Mucosa of descending colon (tissue), 3 donors: ENCODE data around the gene NGFR. TPM values are rescaled to one million over a fixed set of nuclear protein-coding genes. Genes with fewer than 3 reads are reported as not detected.

Source experiments
- ATAC-seq: fragments of 200-7000 bp; cut with Tn5 transposase; one replicate; pipeline ENCODE4 v1.9.1; 2020; ENCODE audit warnings: mild to moderate bottlenecking, moderate library complexity
- DNase-seq, 3 donors: peaks; one replicate each; pipeline ENCODE4 v3.0.0-alpha.2; 2020
- H3K36me3 ChIP-seq: fragments of 200-600 bp; one replicate; pipeline ENCODE4 v1.8.0; 2021; ENCODE audit warnings: low read depth, mild to moderate bottlenecking
- H3K4me1 ChIP-seq: fragments of 200-600 bp; one replicate; pipeline ENCODE4 v1.8.0; 2021; ENCODE audit warnings: low read depth, mild to moderate bottlenecking
- H3K4me3 ChIP-seq: fragments of 200-600 bp; one replicate; pipeline ENCODE4 v1.8.0; 2021; ENCODE audit warnings: mild to moderate bottlenecking
- H3K9me3 ChIP-seq: fragments of 200-600 bp; one replicate; pipeline ENCODE4 v1.8.0; 2021; ENCODE audit warnings: mild to moderate bottlenecking
- CTCF ChIP-seq: fragments of 200-600 bp; IDR thresholded peaks from one replicate; pipeline ENCODE4 v1.8.0; 2022; ENCODE audit warnings: antibody characterized with exemption, mild to moderate bottlenecking
- intact Hi-C, 2 donors: fragments of 100-400 bp; cut with DNase I in 1 of 2; cut with micrococcal nuclease in 1 of 2; formaldehyde crosslinking; loops; one replicate each; pipeline versions ENCODE4 v1.11.0 to v1.11.1; 2022; cut with DNase I, micrococcal nuclease
- total RNA-seq, 3 donors: library from RNA; stranded (reverse); fragmentation: NEBNext Ultra II Directional in 2 of 3; extraction: Animal tissue kit (Norgen Biotek cat#: 25700) in 2 of 3; gene quantifications; one replicate each; pipeline versions ENCODE4 v1.2.1 to v1.2.4, GENCODE V29; 2021 to 2023
- donor health status: DM: no; HTN: no; CAD: no; lungs with moderate emphysema.
- donor health status: DM: no; HTN: no; CAD: no.
- donor health status: DM: no; HTN: yes; CAD: no.

Gene NGFR
- total RNA-seq, 3 donors from 2014 or later = 1.0 to 11.9 (median 2.0) TPM

- intact Hi-C loops = no loop called here
- no peaks in the 10 kb centered on the region for H3K4me1 ChIP-seq
- H3K4me3 ChIP-seq = no peak overlapping the region
- ATAC-seq (no peak), DNase-seq (no peak)
- TF ChIP-seq CTCF = no peak
- no peaks in the 10 kb centered on the region for H3K36me3 ChIP-seq
- H3K9me3 ChIP-seq = no peaks in the 10 kb centered on the region
Measured at GRCh38 chr17:49530118-49530517, 35.0 kb downstream of the NGFR start.

GRCh38 chr17:49543860-49544259 is 48.8 kb downstream of the NGFR start:
- no peaks in the 10 kb centered on the region for H3K9me3 ChIP-seq
- DNase-seq (no peak), ATAC-seq (no peak)
- intact Hi-C loops = no loop called here
- H3K4me3 ChIP-seq = no peak overlapping the region
- H3K4me1 ChIP-seq = no peaks in the 10 kb centered on the region
- TF ChIP-seq CTCF = no peak
- H3K36me3 ChIP-seq = no peaks in the 10 kb centered on the region

GRCh38 chr17:49545007-49545660 is 50.0 kb downstream of the NGFR start:
- no peak overlapping the region for H3K4me3 ChIP-seq
- no peaks in the 10 kb centered on the region for H3K4me1 ChIP-seq
- TF ChIP-seq CTCF = no peak
- no peaks in the 10 kb centered on the region for H3K9me3 ChIP-seq
- ATAC-seq (no peak), DNase-seq (no peak)
- intact Hi-C loops = no loop called here
- H3K36me3 ChIP-seq = no peaks in the 10 kb centered on the region

- TF ChIP-seq CTCF = no peak
- H3K4me3 ChIP-seq = no peak overlapping the region
- intact Hi-C loops = no loop called here
Measured at GRCh38 chr17:49545806-49546545, 50.9 kb downstream of the NGFR start.

GRCh38 chr17:49546546-49547535 is 51.7 kb downstream of the NGFR start:
- no peak for DNase-seq
- Histone ChIP-seq H3K9me3 (no peaks in the 10 kb centered on the region), H3K4me1 (no peaks in the 10 kb centered on the region), H3K4me3 (no peak overlapping the region), H3K36me3 (no peaks in the 10 kb centered on the region)
- no peak for TF ChIP-seq CTCF
- no peak for ATAC-seq
- intact Hi-C loops = no loop called here

More at GRCh38 chr17:49545806-49546545, 50.9 kb downstream of the NGFR start:
- DNase-seq = no peak
- no peak for ATAC-seq
- Histone ChIP-seq H3K4me1 (no peaks in the 10 kb centered on the region), H3K36me3 (no peaks in the 10 kb centered on the region), H3K9me3 (no peaks in the 10 kb centered on the region)
